Mesothelial cell of epicardium (in vitro differentiated cells): Measurements from ENCODE around the gene TBL3. TPM values are rescaled to one million over a fixed set of nuclear protein-coding genes. Genes with fewer than 3 reads are reported as not detected.

Experiments
- DNase-seq, 2 experiments: peaks; one replicate each; pipeline ENCODE4 v3.0.0; 2021; ENCODE audit warnings: low spot score in 2 of 2; ENCODE audit not compliant: unreplicated experiment in 2 of 2
- H3K27ac Mint-ChIP-seq: 2 replicates; pipeline ENCODE4 v1.8.0; 2021; ENCODE audit warnings: mixed read lengths
- H3K27me3 Mint-ChIP-seq: 2 replicates; pipeline ENCODE4 v1.8.0; 2021; ENCODE audit warnings: low read depth, mixed read lengths
- H3K36me3 Mint-ChIP-seq: 2 replicates; pipeline ENCODE4 v1.8.0; 2021; ENCODE audit warnings: mixed read lengths
- H3K4me1 Mint-ChIP-seq: 2 replicates; pipeline ENCODE4 v1.8.0; 2021; ENCODE audit warnings: mixed read lengths
- H3K4me3 Mint-ChIP-seq: 2 replicates; pipeline ENCODE4 v1.8.0; 2021; ENCODE audit warnings: mild to moderate bottlenecking, moderate library complexity, mixed read lengths
- H3K9me3 Mint-ChIP-seq: 2 replicates; pipeline ENCODE4 v1.8.0; 2021; ENCODE audit warnings: mixed read lengths
- CTCF ChIP-seq: fragments of 200-600 bp; sonication (generic); IDR thresholded peaks from one replicate; pipeline ENCODE4 v1.5.0; 2021; ENCODE audit warnings: antibody characterized with exemption; ENCODE audit not compliant: unreplicated experiment
- total RNA-seq: library from RNA; stranded (reverse); gene quantifications from 3 replicates; pipeline ENCODE4 v1.2.1, GENCODE V29; 2021

TBL3 gene
- total RNA-seq, 1 donor from 2014 or later, result 37.2 TPM

- Mint-ChIP-seq H3K4me1 (peaks cover 31% of the 10 kb centered on the region), H3K27me3 (peaks cover 25% of the 10 kb centered on the region), H3K27ac (no peak overlapping the region), H3K36me3 (peaks cover 2% of the 10 kb centered on the region), H3K9me3 (no peaks in the 10 kb centered on the region), H3K4me3 (peak overlapping the region; percentile 58)
- TF ChIP-seq CTCF, result no peak
- DNase-seq, result no peak
These were observed 53.4 kb downstream of the TBL3 start for GRCh38 chr16:2025251-2025650.

- DNase-seq, result no peak
- Mint-ChIP-seq H3K36me3 (peaks cover 2% of the 10 kb centered on the region), H3K27me3 (peaks cover 18% of the 10 kb centered on the region), H3K4me1 (peaks cover 27% of the 10 kb centered on the region), H3K4me3 (peak overlapping the region; percentile 58), H3K27ac (no peak overlapping the region), H3K9me3 (no peaks in the 10 kb centered on the region)
- TF ChIP-seq CTCF, result no peak
These were observed 54.1 kb downstream of the TBL3 start for GRCh38 chr16:2025878-2026460.

- TF ChIP-seq CTCF, result no peak
- peak in 1 of 2 experiments; percentile 26 for DNase-seq
- Mint-ChIP-seq H3K27me3 (peaks cover 13% of the 10 kb centered on the region), H3K4me1 (peaks cover 27% of the 10 kb centered on the region), H3K9me3 (no peaks in the 10 kb centered on the region), H3K36me3 (peaks cover 2% of the 10 kb centered on the region), H3K27ac (peak within 1 kb of the TSS; percentile 39), H3K4me3 (peak within 1 kb of the TSS; percentile 79)
These were observed 54.7 kb downstream of the TBL3 start, which contains the start of gene NHERF2 for GRCh38 chr16:2026461-2027023. Gene NHERF2, plus strand, starts transcription at chr16:2026902. Its CDS starts 104 bp downstream, at chr16:2027006.

GRCh38 chr16:2027024-2028010, 55.5 kb downstream of the TBL3 start:
- H3K4me3 Mint-ChIP-seq, result peak overlapping the region; percentile 79
- no peaks in the 10 kb centered on the region for H3K9me3 Mint-ChIP-seq
- DNase-seq, result no peak
- H3K4me1 Mint-ChIP-seq, result peaks cover 29% of the 10 kb centered on the region
- peak overlapping the region; percentile 39 for H3K27ac Mint-ChIP-seq
- no peak for TF ChIP-seq CTCF
- H3K36me3 Mint-ChIP-seq, result peaks cover 2% of the 10 kb centered on the region
- peaks cover 6% of the 10 kb centered on the region for H3K27me3 Mint-ChIP-seq

GRCh38 chr16:2028146-2028545, 56.3 kb downstream of the TBL3 start:
- no peak for TF ChIP-seq CTCF
- Mint-ChIP-seq H3K27me3 (no peaks in the 10 kb centered on the region), H3K4me1 (peaks cover 24% of the 10 kb centered on the region), H3K27ac (no peak overlapping the region), H3K4me3 (peak overlapping the region; percentile 79), H3K9me3 (no peaks in the 10 kb centered on the region), H3K36me3 (peaks cover 2% of the 10 kb centered on the region)
- no peak for DNase-seq
